Spleen (tissue), 11 donors: ENCODE results near the gene OR7A5. TPM values are rescaled to one million over a fixed set of nuclear protein-coding genes. Genes with fewer than 3 reads are reported as not detected.

Source experiments
- DNase-seq: peaks from one replicate; pipeline ENCODE4 v3.0.0-alpha.2; 2020
- H3K27ac ChIP-seq, 8 donors: fragments of 200-600 bp; sonication (generic) in 7 of 8; 1 replicate in 4 of 8; 2 replicates in 4 of 8; pipeline versions ENCODE4 v1.5.0 to v1.8.0; 2016 to 2021; ENCODE audit warnings: inconsistent platforms in 4 of 8, mild to moderate bottlenecking in 4 of 8, moderate library complexity in 1 of 8
- H3K27me3 ChIP-seq, 7 donors: fragments of 200-600 bp; sonication (generic) in 6 of 7; replicated peaks in 1 of 7; 1 replicate in 4 of 7; 2 replicates in 3 of 7; pipeline versions ENCODE4 v1.5.0 to v1.8.0; 2016 to 2021; ENCODE audit warnings: inconsistent platforms in 3 of 7, mild to moderate bottlenecking in 1 of 7
- H3K36me3 ChIP-seq, 6 donors: fragments of 200-600 bp; sonication (generic) in 5 of 6; 1 replicate in 4 of 6; 2 replicates in 2 of 6; pipeline versions ENCODE4 v1.5.0 to v1.8.0; 2016 to 2021; ENCODE audit warnings: inconsistent platforms in 2 of 6
- H3K4me1 ChIP-seq, 6 donors: fragments of 200-600 bp; sonication (generic) in 5 of 6; 1 replicate in 3 of 6; 2 replicates in 3 of 6; pipeline versions ENCODE4 v1.5.0 to v1.8.0; 2016 to 2021; ENCODE audit warnings: inconsistent platforms in 3 of 6
- H3K4me3 ChIP-seq, 8 donors: fragments of 200-600 bp; sonication (generic) in 7 of 8; 1 replicate in 4 of 8; 2 replicates in 4 of 8; pipeline versions ENCODE4 v1.5.0 to v1.8.0; 2016 to 2021; ENCODE audit warnings: inconsistent platforms in 4 of 8, mild to moderate bottlenecking in 4 of 8, moderate library complexity in 2 of 8
- H3K9me3 ChIP-seq, 8 donors: fragments of 200-600 bp; sonication (generic) in 7 of 8; 1 replicate in 4 of 8; 2 replicates in 4 of 8; pipeline versions ENCODE4 v1.5.0 to v1.8.0; 2016 to 2021; ENCODE audit warnings: inconsistent platforms in 4 of 8
- POLR2A ChIP-seq, 3 donors: fragments of 450-650 bp; IDR thresholded peaks; one replicate each; pipeline ENCODE4 v1.5.1; 2017; ENCODE audit warnings: antibody characterized with exemption in 3 of 3, mild to moderate bottlenecking in 1 of 3
- POLR2AphosphoS5 ChIP-seq, 3 donors: sonication (generic); formaldehyde crosslinking; IDR thresholded peaks; one replicate each; pipeline ENCODE4 v1.5.1; 2017; ENCODE audit warnings: antibody characterized with exemption in 3 of 3
- WGBS, 5 donors: extraction: QIAGEN DNeasy Blood & Tissue Kit in 3 of 5; methylation state at CpG; one replicate each; pipeline versions ENCODE4 v1.1.5 to v1.1.7; 2013 to 2018; 5-methylcytosine and 5-hydroxymethylcytosine counted together
- intact Hi-C: fragments of 100-400 bp; cut with DNase I; formaldehyde crosslinking; loops from one replicate; pipeline ENCODE4 v1.15.0; 2023; ENCODE audit warnings: low total_unique reads
- polyA plus RNA-seq, 3 donors: library from polyadenylated mRNA; stranded (reverse); fragments of 200-250 nt; gene quantifications; one replicate each; pipeline ENCODE4 v1.2.1, GENCODE V29; 2013
- total RNA-seq, 7 donors: library from RNA; depleted of rRNA in 3 of 7; stranded (reverse); fragments of >200 nt in 3 of 7; fragmentation: NEBNext Ultra II Directional in 4 of 7; extraction: Animal tissue kit (Norgen Biotek cat#: 25700) in 4 of 7; gene quantifications; one replicate each; pipeline versions ENCODE4 v1.1.0 to v1.2.1, GENCODE V29; 2016 to 2021
- TF ChIP-seq, protein P1 (sequence below), 11 experiments: fragments of 200-600 bp in 7 of 11; fragments of 450-650 bp in 4 of 11; sonication (generic) in 4 of 11; IDR thresholded peaks in 8 of 11; conservative IDR thresholded peaks in 3 of 11; 1 replicate in 7 of 11; 2 replicates in 4 of 11; pipeline versions ENCODE4 v1.4.0 to v1.8.0; 2016 to 2021; ENCODE audit warnings: antibody characterized with exemption in 11 of 11, inconsistent platforms in 4 of 11, mild to moderate bottlenecking in 1 of 11
- donor health status: healthy with polysubstance abuse.
- donor health status: DM: no; HTN: no; CAD: no; lungs with moderate emphysema.
- donor health status: DM: no; HTN: no; CAD: no.
- donor health status: Bipolar disorder and iron deficiency.
- donor health status: healthy.
- donor health status: DM: no; HTN: no; CAD: no.
- donor health status: DM: yes; HTN: yes; CAD: no.

OR7A5 gene
- total and polyA plus RNA-seq, 10 donors: not detected

DNA sequence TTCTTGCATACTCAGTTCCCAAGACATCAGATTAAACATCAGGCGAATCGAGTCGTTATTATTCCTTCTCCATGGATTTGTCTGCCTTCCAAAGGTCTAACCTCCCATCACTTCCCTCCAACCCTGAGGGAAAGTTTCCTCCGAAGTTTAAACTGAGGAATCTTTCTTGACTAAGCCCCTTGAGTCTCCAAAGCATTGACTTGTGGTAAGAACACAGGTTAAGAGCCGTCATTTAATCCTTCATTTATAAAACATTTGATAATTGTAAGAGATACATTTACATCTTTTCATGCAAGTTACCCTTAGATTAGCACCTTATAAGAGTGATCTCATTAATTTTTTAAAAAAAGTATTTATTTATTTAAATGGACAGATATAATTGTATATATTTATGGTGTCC lies 13.8 kb upstream of the OR7A5 start, which contains the start of gene OR7A10:
Gene OR7A10 (minus strand): TSS at position 101 of the 400 bp plus-strand sequence. CDS start 7,045 bp downstream, outside the sequence.
- Histone ChIP-seq H3K4me1 (no peaks in the 10 kb centered on the region), H3K4me3 (no peak within 1 kb of the TSS), H3K27me3 (peaks cover 0 to 34% (median 0%) of the 10 kb centered on the region in 7 donors), H3K27ac (no peak within 1 kb of the TSS), H3K36me3 (no peaks in the 10 kb centered on the region), H3K9me3 (no peaks in the 10 kb centered on the region)
- WGBS, 5 donors: 84 to 89% (median 85%) methylated on average over 5 of the region's 5 CpGs
- TF ChIP-seq, protein P1, sequence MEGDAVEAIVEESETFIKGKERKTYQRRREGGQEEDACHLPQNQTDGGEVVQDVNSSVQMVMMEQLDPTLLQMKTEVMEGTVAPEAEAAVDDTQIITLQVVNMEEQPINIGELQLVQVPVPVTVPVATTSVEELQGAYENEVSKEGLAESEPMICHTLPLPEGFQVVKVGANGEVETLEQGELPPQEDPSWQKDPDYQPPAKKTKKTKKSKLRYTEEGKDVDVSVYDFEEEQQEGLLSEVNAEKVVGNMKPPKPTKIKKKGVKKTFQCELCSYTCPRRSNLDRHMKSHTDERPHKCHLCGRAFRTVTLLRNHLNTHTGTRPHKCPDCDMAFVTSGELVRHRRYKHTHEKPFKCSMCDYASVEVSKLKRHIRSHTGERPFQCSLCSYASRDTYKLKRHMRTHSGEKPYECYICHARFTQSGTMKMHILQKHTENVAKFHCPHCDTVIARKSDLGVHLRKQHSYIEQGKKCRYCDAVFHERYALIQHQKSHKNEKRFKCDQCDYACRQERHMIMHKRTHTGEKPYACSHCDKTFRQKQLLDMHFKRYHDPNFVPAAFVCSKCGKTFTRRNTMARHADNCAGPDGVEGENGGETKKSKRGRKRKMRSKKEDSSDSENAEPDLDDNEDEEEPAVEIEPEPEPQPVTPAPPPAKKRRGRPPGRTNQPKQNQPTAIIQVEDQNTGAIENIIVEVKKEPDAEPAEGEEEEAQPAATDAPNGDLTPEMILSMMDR (IDR thresholded peaks at IDR 0.05 in 8 of 11, conservative IDR thresholded peaks at IDR 0.05 in 3 of 11): no peak
- TF ChIP-seq POLR2A (IDR thresholded peaks at IDR 0.05): no peak
- no peak for TF ChIP-seq POLR2AphosphoS5 (IDR thresholded peaks at IDR 0.05)
- intact Hi-C loops: no loop called here
- no peak for DNase-seq

DNA sequence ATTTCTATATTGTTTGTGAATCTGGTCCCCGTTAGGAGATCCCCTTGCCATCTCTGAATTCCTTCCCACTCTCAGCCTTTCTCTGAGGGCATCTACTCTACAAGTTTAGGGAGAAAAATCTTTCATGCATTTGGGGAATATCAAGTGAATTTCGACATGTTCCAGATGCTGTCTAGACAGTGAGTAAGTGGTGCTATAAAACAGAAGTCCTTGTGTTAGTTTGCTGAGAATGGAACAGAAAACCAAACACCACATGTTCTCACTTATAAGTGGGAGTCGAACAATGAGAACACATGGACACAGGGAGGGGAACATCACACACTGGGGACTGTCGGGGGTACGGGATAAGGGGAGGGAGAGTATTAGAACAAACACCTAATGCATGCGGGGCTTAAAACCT lies 8.6 kb upstream of the OR7A5 start:
- Histone ChIP-seq H3K9me3 (no peaks in the 10 kb centered on the region), H3K27me3 (peaks cover 0 to 22% (median 0%) of the 10 kb centered on the region in 7 donors), H3K4me1 (no peaks in the 10 kb centered on the region), H3K27ac (no peak overlapping the region), H3K4me3 (no peak overlapping the region), H3K36me3 (no peaks in the 10 kb centered on the region)
- intact Hi-C loops: no loop called here
- TF ChIP-seq POLR2AphosphoS5 (IDR thresholded peaks at IDR 0.05) (no peak), POLR2A (IDR thresholded peaks at IDR 0.05) (no peak)
- TF ChIP-seq, protein P1 (IDR thresholded peaks at IDR 0.05 in 8 of 11, conservative IDR thresholded peaks at IDR 0.05 in 3 of 11): no peak
- 69 to 84% (median 78%) methylated on average over 6 of the region's 6 CpGs for WGBS, 5 donors
- no peak for DNase-seq

DNA sequence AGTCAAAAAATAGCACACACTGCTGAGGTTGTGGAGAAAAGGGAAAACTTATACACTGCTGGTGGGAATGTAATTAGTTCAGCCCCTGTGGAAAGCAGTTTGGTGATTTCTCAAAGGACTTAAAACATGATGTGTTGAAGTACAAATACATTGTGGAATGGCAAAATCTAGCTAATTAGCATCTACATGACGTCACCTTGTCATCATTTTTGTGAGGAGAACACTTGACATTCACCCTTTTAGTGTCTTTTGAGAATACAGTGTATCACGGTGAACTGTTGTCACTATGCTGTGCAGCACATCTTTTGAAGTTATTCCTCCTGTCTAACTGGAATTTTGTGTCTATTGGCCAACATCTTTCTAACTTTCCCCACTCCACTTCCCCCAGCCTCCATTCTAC lies 8.2 kb upstream of the OR7A5 start:
- intact Hi-C loops: no loop called here

DNA sequence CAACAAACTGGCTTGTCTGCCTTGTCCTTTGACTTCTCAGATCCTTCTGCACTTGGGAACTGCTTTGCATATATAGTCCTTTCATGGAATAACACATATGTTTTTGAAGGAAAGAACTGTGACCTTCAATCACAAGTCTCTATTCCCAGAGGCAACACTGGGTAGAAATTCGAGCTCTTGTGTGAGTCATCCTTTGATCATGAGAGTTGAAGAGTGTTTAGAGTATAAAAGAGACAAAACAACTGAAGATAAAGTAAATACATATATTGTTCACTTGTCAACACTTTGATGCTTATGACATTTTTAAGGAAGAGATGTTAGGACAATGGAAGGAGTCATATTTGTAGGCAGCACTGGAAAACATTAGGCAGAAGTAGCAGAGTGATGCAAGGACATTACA lies 5.2 kb upstream of the OR7A5 start:
- Histone ChIP-seq H3K9me3 (no peaks in the 10 kb centered on the region), H3K27me3 (peaks cover 0 to 13% (median 0%) of the 10 kb centered on the region in 7 donors), H3K27ac (no peak overlapping the region), H3K4me1 (no peaks in the 10 kb centered on the region), H3K4me3 (no peak overlapping the region), H3K36me3 (no peaks in the 10 kb centered on the region)
- intact Hi-C loops: no loop called here
- TF ChIP-seq POLR2AphosphoS5 (IDR thresholded peaks at IDR 0.05) (no peak), POLR2A (IDR thresholded peaks at IDR 0.05) (no peak)
- TF ChIP-seq, protein P1 (IDR thresholded peaks at IDR 0.05 in 8 of 11, conservative IDR thresholded peaks at IDR 0.05 in 3 of 11): no peak
- no peak for DNase-seq
- WGBS, 5 donors: 27 to 50% (median 46%) methylated on average over 1 of the region's 1 CpG

More for the DNA sequence above, 8.2 kb upstream of the OR7A5 start:
- Histone ChIP-seq H3K27ac (no peak overlapping the region), H3K9me3 (no peaks in the 10 kb centered on the region), H3K36me3 (no peaks in the 10 kb centered on the region), H3K4me3 (no peak overlapping the region), H3K4me1 (no peaks in the 10 kb centered on the region), H3K27me3 (peaks cover 0 to 22% (median 0%) of the 10 kb centered on the region in 7 donors)
- DNase-seq: no peak
- TF ChIP-seq POLR2A (IDR thresholded peaks at IDR 0.05): no peak
- TF ChIP-seq, protein P1 (IDR thresholded peaks at IDR 0.05 in 8 of 11, conservative IDR thresholded peaks at IDR 0.05 in 3 of 11): no peak
- TF ChIP-seq POLR2AphosphoS5 (IDR thresholded peaks at IDR 0.05): no peak
- 60 to 82% (median 64%) methylated on average over 2 of the region's 2 CpGs for WGBS, 5 donors
